H9 (cell line): ENCODE measurements around the gene LGSN. TPM values are rescaled to one million over a fixed set of nuclear protein-coding genes. Genes with fewer than 3 reads are reported as not detected.

Experiments used
- DNase-seq: peaks from one replicate; pipeline ENCODE4 v3.0.0-alpha.2; 2017
- H2AFZ ChIP-seq: one replicate; pipeline ENCODE4 v1.6.1; 2013; ENCODE audit warnings: mild to moderate bottlenecking, low read length, control low read depth, moderate library complexity
- H2AK5ac ChIP-seq: 2 replicates; pipeline ENCODE4 v1.6.1; 2013; ENCODE audit warnings: low read length, control low read depth, mixed read lengths; ENCODE audit not compliant: insufficient read length
- H2BK120ac ChIP-seq: one replicate; pipeline ENCODE4 v1.6.1; 2013; ENCODE audit warnings: low read depth, mild to moderate bottlenecking, low read length, control low read depth, inconsistent platforms; ENCODE audit not compliant: poor library complexity, severe bottlenecking
- H2BK12ac ChIP-seq: 2 replicates; pipeline ENCODE4 v1.6.1; 2013; ENCODE audit warnings: low read length, control low read depth, mixed read lengths, low read depth; ENCODE audit not compliant: insufficient read length
- H2BK15ac ChIP-seq: 2 replicates; pipeline ENCODE4 v1.6.1; 2013; ENCODE audit warnings: low read depth, low read length, control low read depth
- H2BK20ac ChIP-seq: one replicate; pipeline ENCODE4 v1.6.1; 2013; ENCODE audit warnings: low read depth, mild to moderate bottlenecking, low read length, control low read depth, inconsistent platforms; ENCODE audit not compliant: poor library complexity, severe bottlenecking
- H2BK5ac ChIP-seq: 2 replicates; pipeline ENCODE4 v1.6.1; 2013; ENCODE audit warnings: low read length, control low read depth, mixed read lengths; ENCODE audit not compliant: insufficient read length
- H3K14ac ChIP-seq: 2 replicates; pipeline ENCODE4 v1.6.1; 2013; ENCODE audit warnings: low read length, control low read depth; ENCODE audit not compliant: insufficient read depth
- H3K18ac ChIP-seq: 2 replicates; pipeline ENCODE4 v1.6.1; 2013; ENCODE audit warnings: low read depth, mild to moderate bottlenecking, mixed read lengths, low read length, control low read depth; ENCODE audit not compliant: insufficient read length
- H3K23ac ChIP-seq: 2 replicates; pipeline ENCODE4 v1.6.1; 2013; ENCODE audit warnings: low read length, control low read depth, mixed read lengths, low read depth; ENCODE audit not compliant: insufficient read length
- H3K23me2 ChIP-seq: 2 replicates; pipeline ENCODE4 v1.6.1; 2013; ENCODE audit warnings: low read depth, mild to moderate bottlenecking, mixed read lengths, low read length, control low read depth; ENCODE audit not compliant: insufficient read length, poor library complexity, severe bottlenecking
- H3K27ac ChIP-seq: 2 replicates; pipeline ENCODE4 v1.5.1; 2013; ENCODE audit warnings: low read length, control low read depth, mixed read lengths, low read depth; ENCODE audit not compliant: insufficient read length
- H3K27me3 ChIP-seq: 2 replicates; pipeline ENCODE4 v1.6.1; 2013; ENCODE audit warnings: low read length, control low read depth, inconsistent platforms; ENCODE audit not compliant: insufficient read depth
- H3K4ac ChIP-seq: 2 replicates; pipeline ENCODE4 v1.6.1; 2013; ENCODE audit warnings: low read depth, mild to moderate bottlenecking, control low read depth, inconsistent platforms, low read length, moderate library complexity
- H3K4me1 ChIP-seq: 2 replicates; pipeline ENCODE4 v1.6.1; 2013; ENCODE audit warnings: low read length, control low read depth, inconsistent platforms; ENCODE audit not compliant: insufficient read depth
- H3K4me2 ChIP-seq: 2 replicates; pipeline ENCODE4 v1.6.1; 2013; ENCODE audit warnings: low read length, control low read depth, mixed read lengths; ENCODE audit not compliant: insufficient read length, insufficient read depth
- H3K56ac ChIP-seq: 2 replicates; pipeline ENCODE4 v1.6.1; 2013; ENCODE audit warnings: low read depth, mild to moderate bottlenecking, mixed read lengths, low read length, control low read depth; ENCODE audit not compliant: insufficient read length
- H3K79me1 ChIP-seq: 2 replicates; pipeline ENCODE4 v1.6.1; 2013; ENCODE audit warnings: low read depth, mild to moderate bottlenecking, moderate library complexity, low read length, control low read depth, inconsistent platforms; ENCODE audit not compliant: insufficient read depth, poor library complexity, severe bottlenecking
- H3K79me2 ChIP-seq: 2 replicates; pipeline ENCODE4 v1.6.1; 2013; ENCODE audit warnings: low read length, control low read depth, inconsistent platforms; ENCODE audit not compliant: insufficient read depth
- H3K9ac ChIP-seq: 2 replicates; pipeline ENCODE4 v1.6.1; 2013; ENCODE audit warnings: low read length, control low read depth, mixed read lengths; ENCODE audit not compliant: insufficient read length; ENCODE audit errors: extremely low read depth
- H3K9me3 ChIP-seq: one replicate; pipeline ENCODE4 v1.6.1; 2013; ENCODE audit warnings: low read depth, low read length, inconsistent platforms; ENCODE audit not compliant: control insufficient read depth
- H3T11ph ChIP-seq: one replicate; pipeline ENCODE4 v1.6.1; 2013; ENCODE audit warnings: mild to moderate bottlenecking, low read length, control low read depth, inconsistent platforms
- H4K20me1 ChIP-seq: one replicate; pipeline ENCODE4 v1.6.1; 2013; ENCODE audit not compliant: control insufficient read depth, insufficient read length, insufficient read depth
- H4K5ac ChIP-seq: 2 replicates; pipeline ENCODE4 v1.6.1; 2013; ENCODE audit warnings: low read depth, mild to moderate bottlenecking, mixed read lengths, low read length, control low read depth; ENCODE audit not compliant: insufficient read length
- H4K8ac ChIP-seq: replicated peaks from 2 replicates; pipeline ENCODE4 v1.6.1; 2013; ENCODE audit warnings: low read length, control low read depth, mixed read lengths, low read depth; ENCODE audit not compliant: insufficient read length
- H4K91ac ChIP-seq: 2 replicates; pipeline ENCODE4 v1.6.1; 2013; ENCODE audit warnings: low read depth, mild to moderate bottlenecking, moderate library complexity, mixed read lengths, low read length, control low read depth; ENCODE audit not compliant: insufficient read length
- H3K27ac Mint-ChIP-seq, 3 experiments: 2 replicates in 2 of 3; 3 replicates in 1 of 3; pipeline ENCODE4 v1.8.0; 2020 to 2021; ENCODE audit warnings: mixed read lengths in 3 of 3, mild to moderate bottlenecking in 1 of 3, moderate library complexity in 1 of 3
- H3K27me3 Mint-ChIP-seq: 2 replicates; pipeline ENCODE4 v1.8.0; 2021; ENCODE audit warnings: low read depth, mild to moderate bottlenecking, moderate library complexity, mixed read lengths
- H3K36me3 Mint-ChIP-seq, 3 experiments: 2 replicates in 2 of 3; 3 replicates in 1 of 3; pipeline ENCODE4 v1.8.0; 2020 to 2021; ENCODE audit warnings: low read depth in 3 of 3, mixed read lengths in 3 of 3; ENCODE audit not compliant: insufficient read depth in 1 of 3
- H3K4me1 Mint-ChIP-seq, 2 experiments: 2 replicates each; pipeline ENCODE4 v1.8.0; 2020; ENCODE audit warnings: mixed read lengths in 2 of 2
- H3K4me3 Mint-ChIP-seq, 2 experiments: 2 replicates in 1 of 2; 3 replicates in 1 of 2; pipeline ENCODE4 v1.8.0; 2020 to 2021; ENCODE audit warnings: mild to moderate bottlenecking in 2 of 2, mixed read lengths in 2 of 2, moderate library complexity in 1 of 2
- H3K9me3 Mint-ChIP-seq, 2 experiments: 2 replicates in 1 of 2; 3 replicates in 1 of 2; pipeline ENCODE4 v1.8.0; 2020; ENCODE audit warnings: mild to moderate bottlenecking in 2 of 2, mixed read lengths in 2 of 2, moderate library complexity in 1 of 2
- CTCF ChIP-seq: fragments of 200-600 bp; sonication (generic); conservative IDR thresholded peaks from 3 replicates; pipeline ENCODE4 v1.8.0; 2021; ENCODE audit warnings: antibody characterized with exemption, mild to moderate bottlenecking
- WGBS: extraction: QIAGEN DNeasy Blood & Tissue Kit; methylation state at CpG from one replicate; pipeline ENCODE4 v1.1.7; 2013; ENCODE audit warnings: missing lambda C conversion rate, low lambda C conversion rate, mixed read lengths; ENCODE audit not compliant: insufficient read length; ENCODE audit errors: extremely low coverage; 5-methylcytosine and 5-hydroxymethylcytosine counted together
- total RNA-seq: library from RNA; stranded (reverse); gene quantifications from 2 replicates; pipeline ENCODE4 v1.2.1, GENCODE V29; 2021

Gene LGSN
- total RNA-seq, 1 experiment from 2014 or later: 0.13 TPM

- H3K23ac ChIP-seq: no peak overlapping the region
- H2BK12ac ChIP-seq: no peak overlapping the region
- H2BK15ac ChIP-seq: no peak overlapping the region
- no peaks in the 10 kb centered on the region for H3K9me3 ChIP-seq
- no peak overlapping the region for H3K27ac ChIP-seq
- no peak overlapping the region for H2AFZ ChIP-seq
- H2BK5ac ChIP-seq: no peak overlapping the region
- H4K20me1 ChIP-seq: no peaks in the 10 kb centered on the region
- H3K56ac ChIP-seq: no peak overlapping the region
- H3K9ac ChIP-seq: no peak overlapping the region
- H2BK20ac ChIP-seq: no peak overlapping the region
- no CpG with 5 or more reads among the region's 4 CpGs for whole genome bisulfite sequencing
- H3K79me2 ChIP-seq: no peaks in the 10 kb centered on the region
- H2BK120ac ChIP-seq: no peak overlapping the region
- no peak overlapping the region for H3K4ac ChIP-seq
- no peak overlapping the region for H2AK5ac ChIP-seq
- H3K23me2 ChIP-seq: no peaks in the 10 kb centered on the region
- TF ChIP-seq CTCF: no peak; the same call in 2 of the 3 replicates
- Mint-ChIP-seq H3K9me3 (peaks cover 0 to 2% of the 10 kb centered on the region in 2 experiments; a peak in 2 of 5 replicates), H3K4me3 (no peak overlapping the region), H3K4me1 (peaks cover 6 to 7% of the 10 kb centered on the region in 2 experiments), H3K27me3 (no peaks in the 10 kb centered on the region), H3K36me3 (no peaks in the 10 kb centered on the region), H3K27ac (no peak overlapping the region)
- no peak overlapping the region for H3T11ph ChIP-seq
- H3K79me1 ChIP-seq: no peaks in the 10 kb centered on the region
- H3K4me1 ChIP-seq: no peaks in the 10 kb centered on the region
- H3K14ac ChIP-seq: no peak overlapping the region
- H4K91ac ChIP-seq: no peak overlapping the region
- no peak overlapping the region for H4K8ac ChIP-seq
- H3K18ac ChIP-seq: no peak overlapping the region
- H3K4me2 ChIP-seq: no peak overlapping the region
- H3K27me3 ChIP-seq: no peaks in the 10 kb centered on the region
- DNase-seq: no peak
- H4K5ac ChIP-seq: no peak overlapping the region
These were observed 50.3 kb downstream of the LGSN start for GRCh38 chr6:63269470-63269869.
